HEK293T (cell line): Measurements from ENCODE around the gene ERRFI1.

ENCODE experiments used
- CTBP1 ChIP-seq: fragments of 450-650 bp; IDR thresholded peaks from 2 replicates; pipeline ENCODE4 v1.6.1; 2016; ENCODE audit warnings: borderline replicate concordance
- ELF4 ChIP-seq: fragments of 450-650 bp; IDR thresholded peaks from 2 replicates; pipeline ENCODE4 v1.6.1; 2017; ENCODE audit warnings: antibody characterized with exemption
- FOXM1 ChIP-seq: fragments of 450-650 bp; IDR thresholded peaks from 2 replicates; pipeline ENCODE4 v1.6.1; 2017; ENCODE audit warnings: mild to moderate bottlenecking, borderline replicate concordance
- SP1 ChIP-seq: fragments of 450-650 bp; IDR thresholded peaks from 2 replicates; pipeline ENCODE4 v1.6.1; 2017
- TF ChIP-seq, protein P1 (sequence below): fragments of 450-650 bp; IDR thresholded peaks from 2 replicates; pipeline ENCODE4 v1.6.1; 2016

DNA sequence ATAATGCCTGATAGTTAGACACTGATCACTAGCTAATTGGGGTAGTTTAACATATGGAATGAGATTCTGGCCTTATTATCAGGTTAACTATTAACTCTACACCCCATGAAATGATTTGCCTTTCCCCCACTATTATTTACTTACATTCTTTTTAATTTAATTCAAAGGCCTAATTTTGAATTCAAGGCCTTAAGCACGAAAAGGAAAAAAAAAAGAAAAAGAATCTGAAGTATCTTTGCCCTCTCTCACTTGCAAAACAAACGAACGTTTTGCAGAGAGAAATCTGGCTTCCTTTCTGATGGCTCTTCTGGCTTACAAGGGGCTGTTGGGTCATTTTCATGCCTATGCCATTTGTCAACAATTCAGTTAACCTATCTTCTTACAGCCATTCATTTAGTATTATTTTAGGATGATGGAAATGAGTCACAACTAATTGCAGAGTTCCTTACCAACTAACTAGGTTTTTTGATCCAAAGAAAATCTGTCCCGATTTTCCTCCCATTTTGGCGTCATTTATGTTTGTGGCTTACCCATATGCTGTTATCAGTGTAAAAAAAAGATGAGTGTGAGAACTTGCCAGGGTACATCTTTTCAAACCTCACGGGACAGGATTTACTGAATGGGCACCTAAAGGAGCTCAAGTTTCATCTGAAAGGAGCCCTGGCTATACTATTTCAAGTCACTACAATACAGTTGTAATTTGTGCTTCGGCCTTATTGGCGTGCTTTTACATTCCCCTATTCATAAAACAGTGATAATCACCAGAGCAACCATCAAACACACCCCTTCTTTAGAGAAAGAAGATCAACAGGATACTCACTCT is 1.9 kb upstream of the ERRFI1 start:
- TF ChIP-seq FOXM1, result no peak
- TF ChIP-seq SP1, result no peak
- no peak for TF ChIP-seq CTBP1
- TF ChIP-seq, protein P1, sequence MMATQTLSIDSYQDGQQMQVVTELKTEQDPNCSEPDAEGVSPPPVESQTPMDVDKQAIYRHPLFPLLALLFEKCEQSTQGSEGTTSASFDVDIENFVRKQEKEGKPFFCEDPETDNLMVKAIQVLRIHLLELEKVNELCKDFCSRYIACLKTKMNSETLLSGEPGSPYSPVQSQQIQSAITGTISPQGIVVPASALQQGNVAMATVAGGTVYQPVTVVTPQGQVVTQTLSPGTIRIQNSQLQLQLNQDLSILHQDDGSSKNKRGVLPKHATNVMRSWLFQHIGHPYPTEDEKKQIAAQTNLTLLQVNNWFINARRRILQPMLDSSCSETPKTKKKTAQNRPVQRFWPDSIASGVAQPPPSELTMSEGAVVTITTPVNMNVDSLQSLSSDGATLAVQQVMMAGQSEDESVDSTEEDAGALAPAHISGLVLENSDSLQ, result no peak
- TF ChIP-seq ELF4, result no peak
